ENCODE measurements around the gene TMEM202. TPM values are rescaled to one million over a fixed set of nuclear protein-coding genes. Genes with fewer than 3 reads are reported as not detected.

TMEM202 gene
- total and polyA plus RNA-seq, 10 of the 15 experiments (the other 5 are each of a cell fraction or from before 2014, with no cell fraction given) = not detected

DNA sequence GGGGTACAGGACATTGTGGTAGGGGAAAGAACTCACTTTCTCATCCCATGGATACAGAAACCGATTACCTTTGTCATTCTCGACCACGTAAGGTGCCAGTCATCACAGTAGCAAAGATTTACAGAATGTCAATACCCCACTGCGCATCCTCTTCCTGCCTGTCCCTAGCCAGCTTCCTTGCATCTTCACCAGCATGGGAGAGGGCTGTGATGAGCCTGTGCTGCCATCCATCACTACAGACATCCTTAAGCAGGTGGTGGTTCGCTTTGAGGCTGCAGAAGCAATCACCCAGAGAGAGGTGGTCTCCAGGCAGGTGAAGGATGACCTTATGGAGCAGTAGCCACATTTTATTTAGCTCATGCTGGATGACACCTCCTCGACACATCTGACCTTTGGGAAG is 52.7 kb downstream of the TMEM202 start:
- ATAC-seq (no peak), FAIRE-seq (no peak), DNase-seq (ENCODE audit: low read depth, low spot score) (no peak)
- RAD21 ChIA-PET (ENCODE audit: unreplicated experiment) = no interaction called here
- H3K9ac ChIP-seq (ENCODE audit: control insufficient read depth, insufficient read depth, low read length) = no peak overlapping the region
- CTCF ChIA-PET = no interaction called here
- H3K9me3 ChIP-seq (replicated peaks; ENCODE audit: control insufficient read depth, insufficient read depth, low read length) = no peaks in the 10 kb centered on the region
- no peak overlapping the region for H3K27ac ChIP-seq (ENCODE audit: control insufficient read depth, insufficient read depth)
- H3K79me2 ChIP-seq (ENCODE audit: control insufficient read depth, insufficient read depth, low read length) = no peaks in the 10 kb centered on the region
- TF ChIP-seq USF1 (IDR thresholded peaks at IDR 0.05; ENCODE audit: borderline replicate concordance, extremely low read length, insufficient read depth, low read depth, low read length) = no peak
- TF ChIP-seq ZNF384 (IDR thresholded peaks at IDR 0.05; ENCODE audit: borderline replicate concordance, low read depth, low read length) = no peak
- TF ChIP-seq NRF1 (conservative IDR thresholded peaks at IDR 0.05; ENCODE audit: low read depth, low read length) = no peak
- no peak for TF ChIP-seq CREB1 (IDR thresholded peaks at IDR 0.05; ENCODE audit: low read depth)
- no peak for TF ChIP-seq RFX5 (IDR thresholded peaks at IDR 0.05; ENCODE audit: low read depth, low read length)
- no peak for TF ChIP-seq SIN3A (IDR thresholded peaks at IDR 0.05; ENCODE audit: low read depth, low read length)
- no peak for TF ChIP-seq KDM1A (IDR thresholded peaks at IDR 0.05; ENCODE audit: borderline replicate concordance)
- TF ChIP-seq TAF1 (IDR thresholded peaks at IDR 0.05; ENCODE audit: borderline replicate concordance, low read depth, low read length) = no peak
- no peak for TF ChIP-seq POLR2AphosphoS2 (IDR thresholded peaks at IDR 0.05; ENCODE audit: low read depth, low read length)
- TF ChIP-seq SMC3 (IDR thresholded peaks at IDR 0.05; ENCODE audit: borderline replicate concordance, low read length) = no peak
- TF ChIP-seq EZH2 (IDR thresholded peaks at IDR 0.05; ENCODE audit: borderline replicate concordance, control insufficient read depth, low read depth, low read length) = no peak
- TF ChIP-seq, protein P1, sequence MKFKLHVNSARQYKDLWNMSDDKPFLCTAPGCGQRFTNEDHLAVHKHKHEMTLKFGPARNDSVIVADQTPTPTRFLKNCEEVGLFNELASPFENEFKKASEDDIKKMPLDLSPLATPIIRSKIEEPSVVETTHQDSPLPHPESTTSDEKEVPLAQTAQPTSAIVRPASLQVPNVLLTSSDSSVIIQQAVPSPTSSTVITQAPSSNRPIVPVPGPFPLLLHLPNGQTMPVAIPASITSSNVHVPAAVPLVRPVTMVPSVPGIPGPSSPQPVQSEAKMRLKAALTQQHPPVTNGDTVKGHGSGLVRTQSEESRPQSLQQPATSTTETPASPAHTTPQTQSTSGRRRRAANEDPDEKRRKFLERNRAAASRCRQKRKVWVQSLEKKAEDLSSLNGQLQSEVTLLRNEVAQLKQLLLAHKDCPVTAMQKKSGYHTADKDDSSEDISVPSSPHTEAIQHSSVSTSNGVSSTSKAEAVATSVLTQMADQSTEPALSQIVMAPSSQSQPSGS (IDR thresholded peaks at IDR 0.05; ENCODE audit: low read length) = no peak
- TF ChIP-seq TCF7 (IDR thresholded peaks at IDR 0.05; ENCODE audit: borderline replicate concordance) = no peak
- no peak for TF ChIP-seq RB1 (IDR thresholded peaks at IDR 0.05; ENCODE audit: borderline replicate concordance)
- TF ChIP-seq MEF2A (IDR thresholded peaks at IDR 0.05; ENCODE audit: insufficient read depth, low read depth, low read length) = no peak
- POLR2A ChIA-PET = no interaction called here
- H3K27me3 ChIP-seq (replicated peaks in 1 of 2; ENCODE audit: control insufficient read depth in 2 of 2, insufficient read depth in 2 of 2, low read length in 1 of 2) = no peaks in the 10 kb centered on the region
- intact Hi-C loops (cut with micrococcal nuclease; ENCODE audit: unreplicated experiment) = no loop called here
- H2AFZ ChIP-seq (ENCODE audit: control insufficient read depth, low read depth, low read length) = no peak overlapping the region
- no peaks in the 10 kb centered on the region for H4K20me1 ChIP-seq (ENCODE audit: control insufficient read depth, insufficient read depth)
- SMC1A ChIA-PET (ENCODE audit: uncharacterized antibody, unreplicated experiment) = no interaction called here
- no peaks in the 10 kb centered on the region for H3K4me1 ChIP-seq (ENCODE audit: control insufficient read depth, insufficient read depth, low read length)
- no peak overlapping the region for H3K4me3 ChIP-seq
- no TSS peak for BruUV-seq (replicated peaks)
- WGBS (ENCODE audit: insufficient coverage, insufficient replicate concordance, low lambda C conversion rate, missing lambda C conversion rate) = 34% methylated on average over 6 of the region's 6 CpGs
- no peak overlapping the region for H3K4me2 ChIP-seq (ENCODE audit: control insufficient read depth, insufficient read depth)
- H3K36me3 ChIP-seq (ENCODE audit: control insufficient read depth in 2 of 2, insufficient read depth in 2 of 2, low read length in 1 of 2) = no peaks in the 10 kb centered on the region
- in situ Hi-C loops (cut with MboI) = no loop called here

Data from GM12878 (cell line).